ENCODE data around the gene CBARP. TPM values are rescaled to one million over a fixed set of nuclear protein-coding genes. Genes with fewer than 3 reads are reported as not detected.

The CBARP gene
- total RNA-seq, 1 donor from 2014 or later = 26.2 TPM

DNA sequence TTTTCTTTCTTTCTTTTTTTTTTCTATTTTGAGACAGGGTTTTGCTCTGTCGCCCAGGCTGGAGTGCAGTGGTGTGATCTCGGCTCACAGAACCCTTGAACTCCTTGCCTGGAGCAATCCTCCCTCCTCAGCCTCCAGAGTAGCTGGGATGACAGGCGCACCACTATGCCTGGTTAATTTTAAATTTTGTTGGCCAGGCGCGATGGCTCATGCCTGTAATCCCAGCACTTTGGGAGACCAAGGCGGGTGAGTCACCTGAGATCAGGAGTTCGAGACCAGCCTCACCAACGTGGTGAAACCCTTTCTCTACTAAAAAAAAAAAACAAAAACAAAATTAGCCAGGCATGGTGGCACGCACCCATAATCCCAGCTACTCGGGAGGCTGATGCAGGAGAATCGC, 55.1 kb downstream of the CBARP start:
- peaks cover 11% of the 10 kb centered on the region for H3K4me1 Mint-ChIP-seq
- no peak overlapping the region for H3K4me3 Mint-ChIP-seq
- no peak overlapping the region for H3K27ac Mint-ChIP-seq (ENCODE audit: unreplicated experiment)
- H3K36me3 Mint-ChIP-seq (ENCODE audit: low read depth) = no peaks in the 10 kb centered on the region
- DNase-seq (ENCODE audit: low read depth, low spot score) = no peak
- no peaks in the 10 kb centered on the region for H3K27me3 Mint-ChIP-seq (ENCODE audit: low read depth)
- TF ChIP-seq, protein P1, sequence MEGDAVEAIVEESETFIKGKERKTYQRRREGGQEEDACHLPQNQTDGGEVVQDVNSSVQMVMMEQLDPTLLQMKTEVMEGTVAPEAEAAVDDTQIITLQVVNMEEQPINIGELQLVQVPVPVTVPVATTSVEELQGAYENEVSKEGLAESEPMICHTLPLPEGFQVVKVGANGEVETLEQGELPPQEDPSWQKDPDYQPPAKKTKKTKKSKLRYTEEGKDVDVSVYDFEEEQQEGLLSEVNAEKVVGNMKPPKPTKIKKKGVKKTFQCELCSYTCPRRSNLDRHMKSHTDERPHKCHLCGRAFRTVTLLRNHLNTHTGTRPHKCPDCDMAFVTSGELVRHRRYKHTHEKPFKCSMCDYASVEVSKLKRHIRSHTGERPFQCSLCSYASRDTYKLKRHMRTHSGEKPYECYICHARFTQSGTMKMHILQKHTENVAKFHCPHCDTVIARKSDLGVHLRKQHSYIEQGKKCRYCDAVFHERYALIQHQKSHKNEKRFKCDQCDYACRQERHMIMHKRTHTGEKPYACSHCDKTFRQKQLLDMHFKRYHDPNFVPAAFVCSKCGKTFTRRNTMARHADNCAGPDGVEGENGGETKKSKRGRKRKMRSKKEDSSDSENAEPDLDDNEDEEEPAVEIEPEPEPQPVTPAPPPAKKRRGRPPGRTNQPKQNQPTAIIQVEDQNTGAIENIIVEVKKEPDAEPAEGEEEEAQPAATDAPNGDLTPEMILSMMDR (conservative IDR thresholded peaks at IDR 0.05) = no peak
- no peaks in the 10 kb centered on the region for H3K9me3 Mint-ChIP-seq

DNA sequence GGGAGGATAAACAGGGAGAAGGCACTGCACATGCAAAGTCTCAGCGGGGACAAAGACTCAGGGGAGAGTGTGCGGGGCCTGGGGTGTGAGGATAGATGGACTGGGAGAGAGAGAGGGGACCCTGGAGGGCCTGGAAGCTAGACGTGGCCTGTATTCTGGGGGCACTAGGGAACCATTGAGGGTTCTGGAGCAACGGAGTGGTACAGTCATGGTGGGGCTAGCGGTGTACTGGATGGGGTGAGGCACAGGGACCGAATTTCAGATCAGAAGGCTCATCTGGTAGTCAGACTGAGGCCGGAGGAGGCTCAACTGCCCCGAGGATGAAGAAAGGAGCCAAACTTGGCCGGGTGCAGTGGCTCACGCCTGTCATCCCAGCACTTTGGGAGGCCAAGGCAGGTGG, 55.7 kb downstream of the CBARP start:
- TF ChIP-seq, protein P1 (conservative IDR thresholded peaks at IDR 0.05) = no peak
- H3K27me3 Mint-ChIP-seq (ENCODE audit: low read depth) = no peaks in the 10 kb centered on the region
- no peak overlapping the region for H3K4me3 Mint-ChIP-seq
- no peaks in the 10 kb centered on the region for H3K36me3 Mint-ChIP-seq (ENCODE audit: low read depth)
- no peak for DNase-seq (ENCODE audit: low read depth, low spot score)
- H3K9me3 Mint-ChIP-seq = no peaks in the 10 kb centered on the region
- H3K4me1 Mint-ChIP-seq = peaks cover 11% of the 10 kb centered on the region
- peak overlapping the region; percentile 57 for H3K27ac Mint-ChIP-seq (ENCODE audit: unreplicated experiment)

DNA sequence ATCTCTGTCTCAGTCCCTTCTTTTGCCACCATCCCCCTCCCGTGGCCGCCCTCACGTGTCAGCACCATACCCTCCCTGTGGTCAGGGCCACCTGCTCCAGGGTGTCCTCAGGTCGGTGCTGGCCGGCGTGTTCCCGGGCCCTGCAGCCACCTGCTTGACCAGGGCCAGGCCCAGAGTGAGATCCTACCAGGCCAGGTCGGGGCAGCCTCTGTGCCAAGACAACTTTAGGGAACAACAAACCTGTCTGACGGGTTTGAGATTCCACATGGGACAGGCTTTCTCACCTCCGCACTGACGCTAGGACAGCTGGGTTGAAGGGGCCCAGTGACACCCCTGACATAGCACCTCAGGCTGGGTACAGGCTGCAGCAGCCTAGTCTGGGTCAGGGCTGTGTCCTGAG, 56.2 kb downstream of the CBARP start:
- H3K27ac Mint-ChIP-seq (ENCODE audit: unreplicated experiment) = no peak overlapping the region
- no peaks in the 10 kb centered on the region for H3K27me3 Mint-ChIP-seq (ENCODE audit: low read depth)
- H3K4me3 Mint-ChIP-seq = no peak overlapping the region
- TF ChIP-seq, protein P1 (conservative IDR thresholded peaks at IDR 0.05) = no peak
- no peaks in the 10 kb centered on the region for H3K9me3 Mint-ChIP-seq
- no peaks in the 10 kb centered on the region for H3K36me3 Mint-ChIP-seq (ENCODE audit: low read depth)
- peaks cover 11% of the 10 kb centered on the region for H3K4me1 Mint-ChIP-seq
- no peak for DNase-seq (ENCODE audit: low read depth, low spot score)

Other genes starting within 250 kb of the CBARP start
- gene GRIN3B, start 237.6 kb downstream of the CBARP start, total RNA-seq = 0.12 TPM in 1 of 2 replicates, not detected in the other
- 164 and 170 TPM in 2 replicates for gene TMEM259, start 216.9 kb downstream of the CBARP start, total RNA-seq
- gene RNU6-2, start 216.5 kb downstream of the CBARP start, total RNA-seq = not detected in 2 replicates
- 140 and 141 TPM in 2 replicates for gene CNN2, start 211.4 kb downstream of the CBARP start, total RNA-seq
- 12.8 and 16.3 TPM in 2 replicates for gene ABCA7, start 197.9 kb downstream of the CBARP start, total RNA-seq
- gene ARHGAP45, start 170.8 kb downstream of the CBARP start, total RNA-seq = 1.6 and 1.7 TPM in 2 replicates
- gene POLR2E, start 142.6 kb downstream of the CBARP start, total RNA-seq = 256 and 257 TPM in 2 replicates
- 300 and 313 TPM in 2 replicates for gene GPX4, start 134.0 kb downstream of the CBARP start, total RNA-seq
- 28.0 and 32.5 TPM in 2 replicates for gene SBNO2, start 63.7 kb downstream of the CBARP start, total RNA-seq
- gene STK11, start 32.2 kb downstream of the CBARP start, total RNA-seq = 55.8 and 60.2 TPM in 2 replicates
- 140 and 141 TPM in 2 replicates for gene ATP5F1D, start 3.7 kb upstream of the CBARP start, total RNA-seq
- 177 and 187 TPM in 2 replicates for gene MIDN, start 10.6 kb upstream of the CBARP start, total RNA-seq
- gene CIRBP, start 31.3 kb upstream of the CBARP start, total RNA-seq = 414 and 421 TPM in 2 replicates
- 33.3 and 36.6 TPM in 2 replicates for gene FAM174C, start 37.5 kb upstream of the CBARP start, total RNA-seq
- gene EFNA2, start 47.9 kb upstream of the CBARP start, total RNA-seq = 28.0 and 31.0 TPM in 2 replicates
- 89.7 and 90.6 TPM in 2 replicates for gene NDUFS7, start 145.9 kb upstream of the CBARP start, total RNA-seq
- 42.6 and 45.6 TPM in 2 replicates for gene GAMT, start 163.5 kb upstream of the CBARP start, total RNA-seq
- 146 and 157 TPM in 2 replicates for gene DAZAP1, start 169.6 kb upstream of the CBARP start, total RNA-seq
- gene RPS15, start 200.4 kb upstream of the CBARP start, total RNA-seq = 1,578 and 1,580 TPM in 2 replicates
- gene APC2, start 212.1 kb upstream of the CBARP start, total RNA-seq = 39.2 and 43.0 TPM in 2 replicates
- 34.5 and 41.5 TPM in 2 replicates for gene C19orf25, start 241.2 kb upstream of the CBARP start, total RNA-seq